Fibroblast of peridontal ligament (primary cell): ENCODE measurements around the gene SLC38A3.
"Not testable (repeated sequence)": the region's sequence is repeated elsewhere in the genome, so short reads cannot be mapped to it uniquely, and the experiment has no call there.

Source experiments
- DNase-seq: peaks from one replicate; pipeline ENCODE4 v3.0.0-alpha.2; 2010; ENCODE audit errors: extremely low read depth

The SLC38A3 gene

DNA sequence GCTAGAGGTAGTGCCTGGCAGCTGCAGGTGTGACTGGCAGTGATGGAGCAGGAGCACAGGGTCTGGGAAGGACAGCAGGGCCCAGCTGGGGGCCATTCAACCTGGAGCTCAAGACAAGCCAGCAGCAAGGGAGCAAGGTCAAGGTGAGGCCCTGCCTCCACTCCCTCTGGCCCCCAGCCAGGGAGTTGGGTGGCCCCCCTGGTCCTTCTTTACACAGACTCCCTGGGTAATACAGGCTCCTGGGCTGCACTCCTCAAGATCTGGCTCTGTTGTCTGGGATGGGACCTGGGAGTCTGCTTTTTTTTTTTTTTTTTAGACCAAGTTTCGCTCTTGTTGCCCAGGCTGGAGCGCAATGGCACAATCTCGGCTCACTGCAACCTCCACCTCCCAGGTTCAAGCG, 45.4 kb downstream of the SLC38A3 start:
- no peak for DNase-seq

DNA sequence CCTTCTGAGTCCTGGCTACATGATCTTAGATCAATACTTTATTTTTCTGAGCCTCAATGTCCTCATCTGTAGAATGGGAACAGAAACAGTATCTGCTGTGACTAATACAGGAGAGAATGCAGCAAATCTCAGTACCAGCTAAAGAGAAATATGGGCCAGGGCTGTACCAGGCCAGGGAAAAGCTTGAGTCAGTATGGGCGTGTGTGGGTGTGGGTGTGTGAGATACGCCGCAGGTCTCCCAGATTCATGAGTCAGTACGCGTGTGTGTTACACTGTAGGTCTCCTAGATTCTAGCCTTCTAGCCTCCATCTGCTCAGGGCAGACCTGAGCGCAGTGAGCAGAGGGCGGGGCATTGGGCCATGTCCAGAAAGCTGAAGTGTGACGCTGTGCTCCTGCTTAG, 46.1 kb downstream of the SLC38A3 start:
- DNase-seq: peak; percentile 73

DNA sequence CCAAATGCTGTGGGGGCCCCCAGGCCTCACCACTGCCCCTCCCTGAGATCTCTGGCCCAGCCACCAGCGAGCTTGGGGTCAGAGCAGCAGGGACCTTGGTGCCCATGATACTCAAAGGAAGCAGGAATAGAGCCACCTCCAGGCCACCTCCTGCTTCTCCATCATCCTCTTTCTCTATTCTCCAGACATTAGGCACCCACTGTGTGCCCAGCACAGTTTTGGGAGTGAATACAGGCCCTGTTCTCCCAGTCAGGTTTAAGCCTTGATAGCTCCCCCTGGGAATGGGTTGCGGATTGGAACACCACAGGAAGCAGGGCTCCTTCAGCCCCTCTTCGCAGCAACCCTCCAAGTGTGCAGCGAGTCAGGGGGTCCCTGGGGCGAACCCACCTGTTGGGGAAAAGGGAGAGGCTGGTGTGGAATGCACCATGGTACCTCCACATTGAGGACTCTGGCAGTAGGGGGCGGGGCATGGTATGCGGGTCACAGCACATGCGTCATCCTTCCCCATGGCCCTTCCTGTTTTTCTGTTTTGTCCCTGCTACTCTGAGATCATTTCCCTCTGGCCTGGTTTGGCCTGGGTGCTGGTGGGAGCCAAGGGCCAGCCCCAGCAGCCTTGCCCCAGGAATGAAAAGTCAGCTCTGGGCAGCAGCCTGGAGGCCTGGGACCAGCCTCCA, 49.6 kb downstream of the SLC38A3 start:
- DNase-seq: no peak

DNA sequence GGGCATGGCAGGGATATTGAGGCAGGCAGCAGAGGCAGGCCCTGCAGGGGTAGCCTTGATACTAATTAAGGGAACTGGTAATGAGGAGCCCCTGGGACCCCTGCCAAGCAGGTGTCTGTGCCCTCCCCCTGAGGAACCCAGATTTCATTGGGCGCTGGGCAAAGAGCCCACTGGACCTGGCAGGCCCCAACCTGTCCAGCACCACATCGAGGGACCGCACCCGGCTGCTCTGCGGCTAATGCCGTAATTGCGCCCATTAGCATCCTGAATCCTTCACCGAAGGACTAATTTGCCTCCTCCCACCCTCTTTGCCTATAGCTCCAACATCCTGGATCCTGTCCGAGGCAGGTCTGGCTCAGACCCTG, 50.2 kb downstream of the SLC38A3 start:
- DNase-seq: no peak

DNA sequence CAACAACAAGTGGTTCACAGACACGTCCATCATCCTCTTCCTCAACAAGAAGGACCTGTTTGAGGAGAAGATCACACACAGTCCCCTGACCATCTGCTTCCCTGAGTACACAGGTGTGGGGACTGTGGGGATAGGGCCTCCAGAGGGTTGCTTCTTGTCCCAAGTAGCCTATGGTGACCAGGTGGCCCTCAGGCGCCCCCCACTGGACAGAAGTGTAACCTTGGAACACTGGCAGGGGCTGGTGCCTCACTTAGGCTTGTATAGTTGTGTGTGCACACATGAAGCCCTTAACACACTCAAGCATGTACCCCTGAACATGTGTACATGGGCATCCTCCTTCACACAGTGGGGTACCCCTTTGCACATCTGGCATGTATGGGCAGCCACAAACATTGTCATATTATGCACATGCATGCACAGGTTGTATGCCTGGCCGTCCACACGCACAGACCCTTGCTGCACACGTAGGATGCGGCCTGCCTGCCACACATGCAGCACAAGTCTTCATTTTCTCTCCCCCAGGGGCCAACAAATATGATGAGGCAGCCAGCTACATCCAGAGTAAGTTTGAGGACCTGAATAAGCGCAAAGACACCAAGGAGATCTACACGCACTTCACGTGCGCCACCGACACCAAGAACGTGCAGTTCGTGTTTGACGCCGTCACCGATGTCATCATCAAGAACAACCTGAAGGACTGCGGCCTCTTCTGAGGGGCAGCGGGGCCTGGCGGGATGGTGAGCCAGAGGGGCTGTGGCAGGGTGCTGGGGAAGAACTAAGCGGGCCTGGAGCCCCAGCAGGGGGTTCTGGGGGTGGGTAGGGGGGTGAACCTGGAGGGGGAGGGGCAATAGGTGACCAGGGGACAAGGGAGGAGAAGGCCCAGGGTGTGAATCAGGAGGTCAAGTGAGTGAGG, 52.2 kb downstream of the SLC38A3 start:
- no peak for DNase-seq

DNA sequence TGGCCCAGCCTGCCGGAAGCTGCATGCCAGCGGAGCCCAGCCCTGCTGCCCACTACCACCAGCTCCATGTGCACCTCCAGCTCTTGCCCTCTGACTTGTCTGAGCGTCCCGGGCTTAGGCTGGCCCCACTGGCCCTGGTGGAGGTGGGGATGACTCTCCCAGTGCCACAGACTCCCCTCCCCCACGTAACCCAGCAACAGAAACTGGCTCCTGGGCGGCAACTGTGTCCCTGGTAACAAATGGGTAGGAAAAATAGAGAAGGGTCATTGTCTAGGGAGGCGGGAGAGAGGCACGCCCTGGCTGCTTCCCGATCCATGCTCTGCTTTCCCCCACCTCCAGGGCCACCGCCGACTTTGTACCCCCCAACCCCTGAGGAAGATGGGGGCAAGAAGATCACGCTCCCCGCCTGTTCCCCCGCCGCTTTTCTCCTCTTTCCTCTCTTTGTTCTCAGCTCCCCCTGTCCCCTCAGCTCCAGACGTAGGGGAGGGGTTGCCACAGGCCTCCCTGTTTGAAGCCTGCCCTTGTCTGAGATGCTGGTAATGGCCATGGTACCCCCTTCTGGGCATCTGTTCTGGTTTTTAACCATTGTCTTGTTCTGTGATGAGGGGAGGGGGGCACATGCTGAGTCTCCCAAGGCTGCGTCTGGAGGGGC, 53.1 kb downstream of the SLC38A3 start:
- no peak for DNase-seq

DNA sequence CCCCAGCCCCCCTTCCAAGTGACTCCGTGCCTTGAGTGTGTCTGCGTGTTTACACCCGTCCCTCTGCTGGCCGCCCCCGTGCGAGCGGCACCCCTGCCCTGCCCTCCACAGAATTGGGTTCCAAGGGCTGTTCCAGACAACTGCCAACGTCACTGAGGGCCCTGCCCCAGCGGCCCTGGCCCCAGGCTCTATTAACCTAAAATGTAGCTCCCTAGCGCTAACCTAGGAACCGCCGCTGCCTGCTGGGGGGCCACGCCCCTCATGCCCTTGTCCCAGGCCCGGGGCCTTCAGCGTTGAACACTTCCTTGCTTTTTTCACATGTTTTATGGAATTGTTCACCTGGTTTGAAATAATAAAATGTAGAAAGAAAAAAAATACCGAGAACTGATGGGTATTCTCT, 53.9 kb downstream of the SLC38A3 start:
- no peak for DNase-seq

DNA sequence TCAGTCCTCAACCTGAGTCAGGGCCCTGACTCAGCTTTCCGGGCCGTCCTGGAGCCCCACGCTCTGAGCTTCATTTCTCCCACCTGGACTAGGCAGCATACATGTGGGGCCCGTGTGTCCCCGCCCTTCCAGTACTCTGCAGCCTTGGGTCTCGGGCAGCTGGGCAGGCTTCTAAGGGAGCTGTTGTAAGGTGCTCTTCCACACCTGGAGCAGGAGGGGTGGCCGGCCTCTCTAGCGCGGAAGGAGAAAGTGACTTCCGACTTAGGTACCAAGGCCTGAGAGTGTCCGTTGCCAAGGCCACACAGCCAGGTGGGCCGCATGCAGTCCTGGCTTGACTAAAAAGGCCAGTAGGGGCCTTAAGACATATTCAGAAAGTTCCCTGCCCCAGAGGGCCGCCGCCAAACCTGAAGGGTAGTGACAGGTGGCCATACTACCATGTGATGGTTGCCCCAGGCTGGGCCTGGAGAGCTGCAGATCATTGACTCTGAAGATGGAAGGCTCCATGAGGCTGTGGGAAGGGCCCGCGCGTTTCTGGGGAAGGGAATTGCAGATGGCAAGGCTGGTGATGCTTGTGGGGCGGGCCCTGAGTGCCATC, 54.5 kb downstream of the SLC38A3 start:
- DNase-seq: no peak

DNA sequence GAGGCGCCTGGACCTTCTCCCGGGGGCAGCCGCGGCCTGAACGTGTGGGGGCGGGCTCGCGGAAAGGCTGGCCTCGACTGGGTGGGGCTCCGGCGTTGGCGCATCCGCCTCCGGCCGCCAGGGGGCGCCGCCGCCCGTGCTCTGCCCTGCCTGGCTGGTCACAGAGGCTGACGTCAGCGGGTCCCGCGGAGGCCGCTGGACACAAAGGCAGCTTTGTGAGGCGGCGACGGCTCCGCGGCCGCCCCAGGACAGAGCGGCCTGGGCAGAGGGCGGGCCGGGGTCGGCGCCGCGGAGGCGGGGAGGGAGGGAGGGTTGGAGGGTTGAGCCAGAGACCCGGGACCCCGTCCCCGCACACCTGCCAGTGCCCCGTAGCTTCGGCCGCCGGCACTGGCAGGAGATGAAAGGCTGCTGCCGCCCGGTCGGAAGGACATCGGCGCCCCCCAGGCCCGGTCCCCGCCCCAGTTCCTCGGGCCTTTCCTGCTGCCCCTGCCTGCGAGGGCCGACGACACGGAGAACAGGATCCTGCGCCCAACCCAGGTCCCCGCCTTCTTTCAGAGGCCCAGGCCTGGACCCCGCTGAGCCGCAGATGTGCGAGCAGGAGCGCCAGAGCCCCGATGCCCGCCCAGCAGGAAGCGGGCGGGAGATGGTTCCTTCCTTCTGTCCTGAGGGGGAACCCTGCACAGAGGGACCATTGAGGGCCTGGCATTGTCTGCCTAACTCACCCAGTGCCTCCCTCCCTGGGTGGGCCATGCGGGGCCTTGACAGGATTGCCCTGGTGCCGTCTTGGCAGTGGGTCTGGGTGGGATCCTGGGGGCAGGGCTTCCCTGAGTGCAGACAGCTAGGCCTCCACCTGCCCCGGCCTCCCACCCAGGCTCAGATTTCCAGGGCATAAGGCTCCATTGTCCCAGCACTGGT, 55.2 kb downstream of the SLC38A3 start:
- peak; percentile 81 for DNase-seq

DNA sequence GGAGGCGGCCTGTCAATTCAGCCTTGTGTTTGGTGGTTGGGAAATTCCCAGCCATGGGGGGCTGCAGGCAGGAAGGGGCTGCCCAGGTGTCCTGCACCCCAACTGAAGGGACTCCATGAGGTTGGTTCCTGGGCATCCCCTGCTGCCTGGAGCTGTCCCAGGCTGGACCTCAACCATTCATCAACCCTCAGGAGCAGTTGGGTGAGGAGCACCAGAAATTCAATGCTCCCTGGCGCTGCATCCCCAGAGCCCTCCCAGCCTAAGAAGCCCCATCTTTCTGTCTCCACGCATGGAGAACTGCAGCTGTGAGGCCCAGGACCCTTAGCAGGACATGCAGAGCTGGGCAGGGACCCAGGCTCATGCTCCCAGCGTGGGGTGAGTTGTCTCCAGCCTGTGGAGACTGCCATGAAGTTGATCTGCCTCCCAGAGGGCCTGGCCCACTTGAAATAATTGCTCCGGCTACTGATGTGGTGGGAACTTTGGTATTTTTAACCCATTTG, 55.9 kb downstream of the SLC38A3 start:
- DNase-seq: no peak

DNA sequence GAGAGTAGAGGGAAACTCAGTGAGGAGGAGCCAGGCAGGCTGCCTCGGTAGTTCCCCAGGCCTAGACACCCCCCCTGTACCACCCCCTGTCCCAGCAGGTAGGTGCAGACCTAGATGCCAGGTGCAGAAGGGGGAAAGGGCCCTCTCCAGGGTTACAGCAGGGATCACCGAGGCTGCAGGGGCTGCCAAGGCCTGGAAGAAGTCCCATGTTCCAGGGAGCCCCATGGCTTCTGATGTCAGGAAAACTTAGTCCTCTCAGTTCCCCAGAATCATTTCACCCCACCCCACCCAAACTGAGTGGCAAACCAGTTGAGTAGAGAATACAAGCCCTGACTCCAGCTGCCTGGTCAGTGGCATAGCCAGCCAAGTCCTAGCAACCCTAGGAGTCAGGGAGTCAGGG, 56.4 kb downstream of the SLC38A3 start:
- no peak for DNase-seq

DNA sequence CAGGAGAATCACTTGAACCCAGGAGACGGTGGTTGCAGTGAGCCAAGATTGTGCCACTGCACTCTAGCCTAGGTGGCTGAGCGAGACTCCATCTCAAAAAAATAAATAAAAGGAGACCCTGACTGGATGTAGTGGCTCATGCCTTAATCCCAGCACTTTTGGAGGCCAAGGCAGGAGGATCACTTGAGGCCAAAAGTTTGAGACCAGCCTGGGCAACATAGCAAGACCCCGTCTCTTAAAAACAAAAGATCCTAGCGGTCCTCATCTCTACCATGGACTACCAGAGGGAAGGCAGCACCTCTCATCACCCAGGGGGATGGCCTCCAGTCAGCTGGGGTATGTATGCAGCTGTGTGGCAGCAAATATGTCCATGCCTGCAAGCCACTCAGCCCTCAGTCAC, 57.1 kb downstream of the SLC38A3 start:
- DNase-seq: not testable (repeated sequence)

DNA sequence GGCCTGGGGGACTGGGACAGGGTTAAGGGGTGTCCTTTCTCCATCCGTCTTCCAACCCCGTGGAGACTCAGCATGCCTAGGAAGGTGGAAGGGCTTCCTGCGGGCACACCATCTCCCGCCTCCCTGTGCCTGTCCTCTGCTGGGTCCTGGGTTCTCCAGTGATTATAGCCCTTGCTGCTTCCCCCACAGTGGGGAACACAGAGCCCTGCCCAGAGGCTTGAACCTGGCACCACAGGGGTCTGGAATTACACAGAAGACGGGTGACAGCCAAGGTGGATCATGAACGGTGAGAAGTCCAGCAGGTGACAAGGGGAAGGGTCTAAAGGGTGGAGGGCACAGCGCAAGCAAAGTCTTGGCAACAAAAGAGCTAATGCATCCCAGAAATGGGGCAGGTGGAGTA, 57.7 kb downstream of the SLC38A3 start:
- DNase-seq: no peak

DNA sequence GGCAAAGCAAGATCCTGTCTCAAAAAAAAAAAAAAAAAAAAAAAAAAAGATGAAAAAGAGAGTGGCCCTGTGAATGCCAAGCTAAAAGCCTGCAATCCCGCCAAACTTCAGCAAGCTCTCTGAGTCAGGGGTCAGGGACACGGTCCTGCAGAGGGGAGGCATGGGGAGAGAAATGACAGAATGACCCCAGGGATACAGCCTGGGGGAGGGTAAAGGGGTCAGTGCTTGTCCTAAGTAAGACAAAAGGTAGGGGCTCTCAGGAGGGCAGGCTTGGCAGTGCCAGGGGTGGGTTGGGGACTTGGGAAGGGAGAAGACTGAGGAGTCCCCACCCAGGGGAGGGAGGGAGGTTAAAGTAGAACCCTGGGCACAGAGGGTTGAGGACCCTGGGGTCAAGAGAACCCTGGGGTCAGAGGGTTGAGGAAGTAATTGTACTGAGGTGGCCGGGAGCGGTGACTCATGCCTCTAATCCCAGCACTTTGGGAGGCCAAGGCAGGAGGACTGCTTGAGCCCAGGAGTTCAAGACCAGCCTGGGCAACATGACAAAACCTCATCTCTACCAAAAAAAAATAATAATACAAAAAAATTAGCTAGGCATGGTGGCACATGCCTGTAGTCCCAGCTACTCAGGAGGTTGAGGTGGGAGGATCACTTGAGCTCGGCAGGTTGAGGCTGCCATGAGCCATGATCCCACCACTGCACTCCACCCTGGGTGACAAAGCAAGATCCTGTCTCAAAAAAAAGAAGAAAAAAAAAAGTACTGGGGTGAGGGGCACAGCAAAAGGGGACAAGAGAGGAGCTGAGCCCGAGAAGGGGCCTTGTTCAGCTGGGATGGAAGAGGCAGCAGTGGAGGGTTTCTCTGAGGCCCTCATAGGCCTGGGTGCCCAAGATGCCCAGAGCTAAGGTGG, 58.7 kb downstream of the SLC38A3 start:
- DNase-seq: no peak

DNA sequence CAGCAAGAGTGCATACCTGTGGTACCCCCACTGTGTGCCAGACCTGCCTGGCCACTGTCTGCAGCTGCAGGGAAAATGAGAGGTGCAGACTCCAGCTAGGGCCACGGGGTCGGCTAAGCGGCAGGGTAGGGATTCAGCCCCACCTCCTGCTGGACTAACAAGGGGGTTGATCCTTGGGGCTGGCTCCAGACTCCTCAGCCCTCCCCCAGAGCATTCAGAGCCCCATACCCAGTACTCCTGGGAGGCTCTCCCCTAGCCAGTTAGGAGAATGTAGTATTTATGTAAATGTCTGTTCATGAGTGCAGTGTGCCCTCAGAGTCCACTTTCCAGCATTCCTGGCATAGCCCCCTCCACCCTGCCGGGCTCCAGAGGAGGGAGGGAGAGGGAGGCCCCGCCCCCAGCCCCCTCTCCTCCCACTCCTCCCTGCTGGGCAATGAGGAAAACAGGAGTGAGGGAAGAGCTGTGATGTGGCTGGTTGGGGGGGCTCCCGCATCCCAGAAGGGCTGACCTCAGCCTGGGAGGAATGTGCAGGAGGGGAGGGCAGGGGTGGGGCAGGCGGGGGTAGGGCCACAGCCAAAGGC, 59.4 kb downstream of the SLC38A3 start:
- peak; percentile 94 for DNase-seq

DNA sequence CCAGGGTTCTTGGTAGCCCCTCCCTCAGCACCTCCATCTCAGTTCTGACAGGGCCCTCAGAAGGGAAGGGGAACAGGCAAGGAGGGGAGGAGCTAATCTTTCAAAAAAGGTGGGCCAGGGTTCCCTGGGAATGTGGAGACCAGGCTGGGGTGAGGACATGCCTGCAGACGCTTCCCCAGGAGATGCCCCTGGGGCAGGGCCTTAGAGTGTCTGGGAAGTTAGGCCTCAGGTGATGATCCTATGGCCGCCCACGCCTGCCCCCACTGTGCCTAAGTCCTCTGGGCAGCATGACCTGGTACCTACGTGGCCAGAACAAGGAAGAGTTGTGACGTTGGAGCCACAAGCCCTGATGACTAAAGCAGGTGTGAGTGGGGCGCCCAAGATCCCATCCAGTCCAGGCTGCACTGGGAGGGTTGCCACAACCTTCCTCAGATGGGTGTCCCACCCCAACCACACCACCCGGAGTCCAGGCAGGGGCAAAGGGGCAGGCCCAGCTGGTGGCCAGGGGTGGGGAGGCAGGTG, 60.0 kb downstream of the SLC38A3 start:
- no peak for DNase-seq

DNA sequence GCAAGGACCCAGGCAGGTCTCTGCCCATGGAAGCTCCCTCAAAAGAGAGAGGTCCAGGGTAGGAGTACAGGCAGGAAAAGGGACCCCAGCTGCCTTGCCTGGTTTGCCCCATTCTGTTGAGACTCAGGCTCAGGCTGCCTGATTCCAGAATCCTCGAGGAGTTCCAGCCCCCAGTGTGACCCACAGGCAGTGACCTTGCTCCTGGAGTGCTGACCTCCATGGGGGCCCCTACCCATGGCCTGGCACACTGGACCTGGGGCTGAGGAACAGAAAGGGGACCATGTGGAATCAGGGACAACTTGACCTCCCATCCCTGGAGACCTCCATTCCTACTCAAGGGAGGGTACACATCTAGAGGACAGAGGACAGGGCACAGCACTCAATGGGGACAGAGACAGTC, 60.5 kb downstream of the SLC38A3 start:
- DNase-seq: no peak

DNA sequence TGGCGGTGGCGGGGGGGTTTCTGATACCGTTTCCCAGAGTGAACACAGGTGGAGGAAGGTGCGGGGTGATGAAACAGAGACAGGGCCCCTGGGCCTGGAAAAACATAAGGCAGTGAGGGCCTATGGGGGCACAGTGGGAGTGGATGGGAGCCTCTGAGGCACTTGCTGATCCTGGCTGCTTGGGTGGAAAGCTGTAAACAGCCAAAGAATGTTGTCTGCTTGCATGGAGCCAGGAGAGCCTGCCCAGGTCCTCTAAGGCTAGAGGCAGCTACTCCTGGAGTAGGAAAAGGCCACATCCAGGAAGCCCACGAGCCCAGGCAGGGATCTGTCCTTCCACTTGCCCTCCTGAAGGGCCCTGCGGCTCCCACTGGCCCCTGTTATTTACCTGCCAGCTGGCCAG, 60.9 kb downstream of the SLC38A3 start:
- no peak for DNase-seq

DNA sequence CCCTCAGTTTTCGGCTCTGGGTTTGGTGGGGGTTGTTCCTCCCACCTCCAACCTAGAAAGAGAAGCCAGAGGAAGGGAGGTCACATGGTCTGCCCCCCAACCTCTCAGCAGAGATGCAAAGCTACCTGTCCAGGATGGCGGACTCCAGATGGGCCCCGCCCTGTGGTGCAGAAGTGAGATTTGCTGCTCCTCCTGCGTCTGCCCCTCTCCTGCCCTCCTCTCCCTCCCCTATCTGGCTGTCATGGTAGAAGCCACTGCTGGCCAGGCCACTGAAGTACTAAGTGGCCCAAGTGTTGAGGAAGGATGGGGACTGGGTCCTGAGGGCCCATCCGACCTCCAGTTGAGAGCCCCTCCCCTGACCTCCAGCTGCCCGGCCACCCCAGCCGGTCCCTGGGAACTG, 61.8 kb downstream of the SLC38A3 start:
- no peak for DNase-seq
